GM10248 (cell line): ENCODE measurements around the gene MS4A6E.
A peak's percentile ranks its signal among the peaks of the same experiment; 100 is the strongest.
"Not testable (repeated sequence)": the region's sequence is repeated elsewhere in the genome, so short reads cannot be mapped to it uniquely, and the experiment has no call there.

Source experiments
- CTCF ChIA-PET: fragments of 300-600 bp; sonication (Branson Sonifier 250); formaldehyde crosslinking; extraction: SDS; loops from one replicate; lab custom pipeline; 2021; ENCODE audit warnings: antibody characterized with exemption; lab: Yijun Ruan, JAX
- POLR2A ChIA-PET: fragments of 350-650 bp; sonication (Branson Sonifier 250); formaldehyde crosslinking; extraction: SDS; loops from one replicate; lab custom pipeline; 2020; ENCODE audit warnings: antibody characterized with exemption; lab: Yijun Ruan, JAX
- DNase-seq: peaks from one replicate; pipeline ENCODE4 v3.0.0; 2012; ENCODE audit errors: extremely low spot score
- TF ChIP-seq, protein P1 (sequence below): IDR thresholded peaks from 2 replicates; pipeline ENCODE4 v1.5.1; 2012; ENCODE audit warnings: mild to moderate bottlenecking, low read depth; ENCODE audit errors: extremely low read depth, missing control alignments, control extremely low read depth

Gene MS4A6E

DNA sequence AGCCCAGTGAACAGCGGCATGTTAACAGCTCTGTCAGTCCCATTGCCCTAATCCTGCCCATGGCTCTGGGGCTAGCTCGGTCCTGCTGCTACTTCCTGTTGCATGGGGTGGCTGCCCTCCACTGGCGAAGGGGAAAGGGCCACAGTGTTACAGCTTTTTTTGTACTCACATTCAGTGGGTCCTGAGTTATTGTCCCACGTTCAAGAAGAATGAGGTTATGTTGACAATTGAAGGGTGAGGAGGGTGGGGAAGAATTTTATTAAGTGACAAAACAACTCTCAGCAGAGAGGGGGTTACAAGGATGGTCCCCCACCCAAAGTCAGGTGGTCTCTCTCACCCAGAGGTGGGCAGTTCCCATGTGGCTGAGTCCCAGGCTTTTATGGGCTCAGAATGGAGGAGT lies 33.6 kb downstream of the MS4A6E start:
- DNase-seq, result no peak
- ChIA-PET POLR2A (interaction anchor here (0.5 kb wide), 1 partner anchor 51 kb away, joined by 8 read pairs; no protein-coding TSS in a partner anchor), CTCF (interaction anchor here (0.8 to 1.9 kb wide), 7 partner anchors 13 to 403 kb away, joined by 3 to 4 read pairs (median 3); no protein-coding TSS in a partner anchor)
- TF ChIP-seq, protein P1, sequence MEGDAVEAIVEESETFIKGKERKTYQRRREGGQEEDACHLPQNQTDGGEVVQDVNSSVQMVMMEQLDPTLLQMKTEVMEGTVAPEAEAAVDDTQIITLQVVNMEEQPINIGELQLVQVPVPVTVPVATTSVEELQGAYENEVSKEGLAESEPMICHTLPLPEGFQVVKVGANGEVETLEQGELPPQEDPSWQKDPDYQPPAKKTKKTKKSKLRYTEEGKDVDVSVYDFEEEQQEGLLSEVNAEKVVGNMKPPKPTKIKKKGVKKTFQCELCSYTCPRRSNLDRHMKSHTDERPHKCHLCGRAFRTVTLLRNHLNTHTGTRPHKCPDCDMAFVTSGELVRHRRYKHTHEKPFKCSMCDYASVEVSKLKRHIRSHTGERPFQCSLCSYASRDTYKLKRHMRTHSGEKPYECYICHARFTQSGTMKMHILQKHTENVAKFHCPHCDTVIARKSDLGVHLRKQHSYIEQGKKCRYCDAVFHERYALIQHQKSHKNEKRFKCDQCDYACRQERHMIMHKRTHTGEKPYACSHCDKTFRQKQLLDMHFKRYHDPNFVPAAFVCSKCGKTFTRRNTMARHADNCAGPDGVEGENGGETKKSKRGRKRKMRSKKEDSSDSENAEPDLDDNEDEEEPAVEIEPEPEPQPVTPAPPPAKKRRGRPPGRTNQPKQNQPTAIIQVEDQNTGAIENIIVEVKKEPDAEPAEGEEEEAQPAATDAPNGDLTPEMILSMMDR, result no peak

DNA sequence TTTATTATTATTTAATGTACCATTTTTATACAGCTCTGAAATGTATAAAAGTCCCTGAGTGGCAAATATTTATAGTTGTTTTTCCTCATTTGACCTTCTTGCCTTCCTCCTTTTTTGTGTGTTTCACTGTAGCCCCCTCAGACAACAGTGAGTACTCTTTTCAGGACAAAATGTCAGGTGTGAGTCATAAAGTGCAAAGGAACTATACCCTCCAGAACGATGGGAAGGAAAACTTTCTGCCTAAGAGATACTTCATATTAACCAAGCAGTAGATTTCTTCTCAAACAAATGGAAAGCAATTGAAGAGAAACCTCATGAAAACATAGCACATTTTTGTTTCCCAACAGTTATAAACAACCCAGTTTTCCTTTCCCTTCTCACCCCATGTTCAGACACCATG lies 35.2 kb downstream of the MS4A6E start:
- POLR2A ChIA-PET, result no interaction called here
- TF ChIP-seq, protein P1, result no peak
- no peak for DNase-seq
- CTCF ChIA-PET, result interaction anchor here (0.9 to 6.7 kb wide), 21 partner anchors 8 to 402 kb away, joined by 3 to 73 read pairs (median 10); partner anchors contain the start of genes MS4A1 and MS4A7

DNA sequence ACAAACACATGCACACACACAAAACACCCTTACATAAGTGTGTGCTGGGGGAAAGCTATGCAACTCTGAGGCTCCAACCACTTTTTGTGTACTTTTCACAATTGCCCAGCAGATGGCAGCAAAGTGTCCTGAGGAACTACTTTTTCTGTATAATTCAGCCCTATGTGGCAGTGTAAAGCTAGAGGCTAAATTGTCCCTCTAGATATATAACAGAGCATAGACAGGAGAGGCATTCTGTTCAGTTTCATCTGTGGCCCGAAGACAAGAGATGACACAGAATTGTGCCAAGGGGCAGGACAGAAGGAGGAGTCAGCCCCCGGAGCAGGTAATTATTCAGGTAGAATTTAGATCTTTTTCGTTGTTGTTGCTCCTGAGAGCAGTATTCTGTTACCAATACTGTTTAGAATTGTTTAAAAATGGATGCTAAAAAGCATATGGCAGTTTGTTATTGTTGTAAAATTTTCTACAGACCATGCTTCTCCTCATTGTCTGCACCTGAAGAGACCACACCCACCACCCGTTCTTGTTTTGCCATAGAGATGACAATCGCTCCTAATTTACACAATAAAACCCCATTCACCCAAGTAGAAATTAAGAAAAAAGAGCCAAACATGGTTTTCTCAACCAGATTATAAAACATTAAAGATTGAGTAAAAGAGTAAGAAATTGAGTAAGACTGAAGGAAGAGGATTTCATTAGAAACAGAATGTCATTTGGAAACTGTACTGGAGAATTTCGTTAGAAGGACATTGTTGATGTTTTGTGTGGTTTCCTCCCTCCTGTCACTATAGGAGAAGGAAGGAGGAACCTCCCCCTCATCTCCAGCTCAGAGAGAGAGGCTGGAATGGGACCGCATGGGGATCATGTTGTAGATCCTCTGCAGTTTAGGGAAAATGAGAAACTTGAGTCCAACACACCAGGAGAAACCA lies 36.8 kb downstream of the MS4A6E start:
- TF ChIP-seq, protein P1, result peak; percentile 66
- POLR2A ChIA-PET, result no interaction called here
- CTCF ChIA-PET, result interaction anchor here (0.6 to 6.7 kb wide), 66 partner anchors 8 to 464 kb away, joined by 3 to 73 read pairs (median 5); partner anchors contain the start of genes MS4A1 and MS4A7
- DNase-seq, result peak; percentile 60

DNA sequence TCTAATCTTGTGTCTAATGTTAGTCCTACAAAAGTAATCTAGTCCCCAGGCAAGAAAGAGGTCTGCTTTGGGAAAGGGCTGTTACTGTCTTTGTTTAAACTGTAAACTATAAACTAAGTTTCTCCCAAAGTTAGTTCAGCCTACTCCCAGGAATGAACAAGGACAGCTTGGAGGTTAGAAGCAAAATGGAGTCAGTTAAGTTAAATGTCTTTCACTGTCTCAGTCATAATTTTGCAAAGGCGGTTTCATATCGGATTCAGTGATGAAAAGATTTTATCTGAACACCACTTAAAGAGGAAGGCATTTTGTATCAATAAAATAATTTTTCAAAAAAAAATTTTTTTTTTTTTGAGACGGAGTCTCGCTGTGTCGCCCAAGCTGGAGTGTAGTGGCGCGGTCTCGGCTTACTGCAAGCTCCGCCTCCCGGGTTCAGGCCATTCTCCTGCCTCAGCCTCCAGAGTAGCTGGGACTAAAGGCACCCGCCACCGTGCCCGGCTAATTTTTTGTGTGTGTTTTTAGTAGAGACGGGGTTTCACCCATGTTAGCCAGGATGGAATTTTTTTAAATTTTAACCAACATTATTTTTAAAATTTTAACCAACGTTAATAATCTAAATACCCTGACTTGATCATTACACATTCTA lies 39.3 kb downstream of the MS4A6E start:
- POLR2A ChIA-PET, DNase-seq: not testable (repeated sequence)
- CTCF ChIA-PET, result interaction anchor here (1.1 to 6.7 kb wide), 10 partner anchors 12 to 396 kb away, joined by 3 to 73 read pairs (median 5); no protein-coding TSS in a partner anchor

DNA sequence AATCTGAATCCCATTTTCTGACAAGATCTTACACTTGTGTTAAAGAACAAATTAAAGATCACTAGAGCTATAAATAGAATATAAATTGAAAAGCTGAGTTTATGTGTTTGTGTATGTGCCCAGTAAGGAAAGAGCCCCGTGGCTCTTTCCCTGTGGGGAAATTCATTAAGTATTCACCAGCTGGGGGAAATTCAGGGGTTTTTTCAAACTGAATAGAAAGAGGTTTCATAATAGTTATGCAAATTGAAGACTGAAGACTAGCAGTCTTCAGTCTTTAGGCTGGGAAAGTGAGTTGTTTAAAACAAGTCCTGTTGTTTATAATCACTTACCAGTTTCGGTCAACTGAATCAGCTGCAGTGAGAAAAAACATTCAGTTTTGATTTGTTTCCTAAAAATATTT lies 40.0 kb downstream of the MS4A6E start:
- DNase-seq, result peak; percentile 80
- TF ChIP-seq, protein P1, result no peak
- ChIA-PET POLR2A (no interaction called here), CTCF (interaction anchor here (1.2 to 6.7 kb wide), 8 partner anchors 15 to 396 kb away, joined by 3 to 73 read pairs (median 4); no protein-coding TSS in a partner anchor)

DNA sequence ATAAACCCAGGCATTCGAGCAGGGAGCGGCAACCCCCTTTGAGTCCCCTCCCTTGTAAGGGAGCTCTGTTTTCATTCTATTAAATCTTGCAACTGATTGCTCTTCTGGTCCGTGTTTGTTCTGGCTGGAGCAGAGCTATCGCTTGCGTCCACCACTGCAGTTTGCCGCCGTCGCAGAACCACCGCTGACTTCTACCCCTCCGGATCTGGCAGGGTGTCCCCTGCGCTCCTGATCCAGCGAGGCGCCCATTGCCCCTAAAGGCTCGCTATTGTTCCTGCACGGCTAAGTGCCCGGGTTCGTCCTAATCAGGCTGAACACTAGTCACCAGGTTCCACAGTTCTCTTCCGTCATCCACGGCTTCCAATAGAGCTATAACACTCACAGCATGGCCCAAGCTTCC lies 40.8 kb downstream of the MS4A6E start:
- ChIA-PET CTCF (interaction anchor here (1.1 to 2.0 kb wide), 7 partner anchors 23 to 395 kb away, joined by 3 to 7 read pairs (median 4); no protein-coding TSS in a partner anchor), POLR2A (no interaction called here)
- no peak for DNase-seq
- TF ChIP-seq, protein P1, result no peak
